K562 (cell line): ENCODE measurements around the gene NT5DC4. TPM values are rescaled to one million over a fixed set of nuclear protein-coding genes. Genes with fewer than 3 reads are reported as not detected.

Experiments used
- BCLAF1 ChIP-seq, 2 experiments: fragments of 450-650 bp in 1 of 2; IDR thresholded peaks; 2 replicates each; pipeline ENCODE4 v1.6.1; 2011 to 2017; ENCODE audit warnings: low read depth in 2 of 2, antibody characterized with exemption in 1 of 2, borderline replicate concordance in 1 of 2, low read length in 1 of 2, mild to moderate bottlenecking in 1 of 2, mixed read lengths in 1 of 2; ENCODE audit not compliant: control insufficient read depth in 1 of 2
- BRD9 ChIP-seq: fragments of 450-650 bp; IDR thresholded peaks from 2 replicates; pipeline ENCODE4 v1.6.1; 2018; ENCODE audit warnings: low read depth; ENCODE audit not compliant: partially characterized antibody
- CHCHD3 ChIP-seq: fragments of 250-450 bp; sonication (Bioruptor Pico); IDR thresholded peaks from 2 replicates; pipeline ENCODE4 v2.1.2; 2022; ENCODE audit warnings: mild to moderate bottlenecking
- CREBBP ChIP-seq: IDR thresholded peaks from one replicate; pipeline ENCODE4 v1.6.1; 2012; ENCODE audit warnings: low read depth, mild to moderate bottlenecking, control low read depth, inconsistent platforms, low read length
- CTBP1 ChIP-seq: fragments of 450-650 bp; IDR thresholded peaks from 2 replicates; pipeline ENCODE4 v1.6.1; 2016; ENCODE audit warnings: borderline replicate concordance
- DMBX1 ChIP-seq: fragments of 250-450 bp; sonication (Bioruptor Pico); IDR thresholded peaks from 2 replicates; pipeline ENCODE4 v1.8.0; 2022; ENCODE audit warnings: inconsistent platforms, mild to moderate bottlenecking, moderate library complexity, borderline replicate concordance
- DNMT1 ChIP-seq: fragments of 450-650 bp; IDR thresholded peaks from 2 replicates; pipeline ENCODE4 v1.6.1; 2016; ENCODE audit warnings: antibody characterized with exemption, mild to moderate bottlenecking
- ELF4 ChIP-seq: fragments of 450-650 bp; formaldehyde crosslinking; IDR thresholded peaks from 2 replicates; pipeline ENCODE4 v1.4.0; 2022; ENCODE audit warnings: missing genetic modification characterization
- GTF2E2 ChIP-seq: fragments of 200-800 bp; sonication (Bioruptor generic); IDR thresholded peaks from 2 replicates; pipeline ENCODE4 v1.6.1; 2016; ENCODE audit warnings: missing genetic modification characterization, missing compliant biosample characterization
- HMG20A ChIP-seq: fragments of 450-650 bp; formaldehyde crosslinking; conservative IDR thresholded peaks from 2 replicates; pipeline ENCODE4 v1.4.0; 2020; ENCODE audit warnings: mild to moderate bottlenecking, mixed read lengths
- KLF10 ChIP-seq: fragments of 250-450 bp; sonication (Bioruptor Pico); IDR thresholded peaks from 2 replicates; pipeline ENCODE4 v1.6.1; 2021; ENCODE audit warnings: matching md5 sums
- LARP7 ChIP-seq: fragments of 450-650 bp; IDR thresholded peaks from 2 replicates; pipeline ENCODE4 v1.6.1; 2016
- MEF2A ChIP-seq: IDR thresholded peaks from 2 replicates; pipeline ENCODE4 v1.6.1; 2011; ENCODE audit warnings: low read depth, mild to moderate bottlenecking, low read length, moderate library complexity; ENCODE audit not compliant: control insufficient read depth
- NCOA1 ChIP-seq: fragments of 450-650 bp; IDR thresholded peaks from 2 replicates; pipeline ENCODE4 v1.6.1; 2016; ENCODE audit warnings: low read depth
- PHF8 ChIP-seq: fragments of 200-600 bp; sonication (generic); IDR thresholded peaks from 2 replicates; pipeline ENCODE4 v1.6.1; 2012; ENCODE audit warnings: mixed run types, mild to moderate bottlenecking, inconsistent platforms, low read length, moderate library complexity, borderline replicate concordance
- RBM25 ChIP-seq: fragments of 200-400 bp; formaldehyde crosslinking; IDR thresholded peaks from 2 replicates; pipeline ENCODE4 v1.6.1; 2018; ENCODE audit warnings: low read length, low read depth, moderate library complexity; ENCODE audit not compliant: severe bottlenecking
- RBM34 ChIP-seq: fragments of 200-400 bp; formaldehyde crosslinking; IDR thresholded peaks from 2 replicates; pipeline ENCODE4 v1.6.1; 2018; ENCODE audit warnings: low read length, borderline replicate concordance; ENCODE audit not compliant: insufficient read depth
- SAFB ChIP-seq: fragments of 200-400 bp; formaldehyde crosslinking; IDR thresholded peaks from 2 replicates; pipeline ENCODE4 v1.6.1; 2017; ENCODE audit warnings: low read depth, low read length, borderline replicate concordance
- SLC30A9 ChIP-seq: fragments of 250-450 bp; sonication (Bioruptor Pico); IDR thresholded peaks from 2 replicates; pipeline ENCODE4 v1.8.0; 2022; ENCODE audit warnings: mild to moderate bottlenecking, moderate library complexity
- SNAPC5 ChIP-seq: fragments of 250-450 bp; sonication (Bioruptor Pico); IDR thresholded peaks from 2 replicates; pipeline ENCODE4 v1.8.0; 2021; ENCODE audit warnings: moderate library complexity, mild to moderate bottlenecking, inconsistent platforms
- ZKSCAN3 ChIP-seq: fragments of 250-450 bp; sonication (Bioruptor Pico); IDR thresholded peaks from 2 replicates; pipeline ENCODE4 v1.4.0; 2020
- ZNF165 ChIP-seq: fragments of 250-450 bp; sonication (Bioruptor Pico); IDR thresholded peaks from 2 replicates; pipeline ENCODE4 v1.4.0; 2020; ENCODE audit warnings: borderline replicate concordance
- ZNF197 ChIP-seq: fragments of 200-800 bp; sonication (Bioruptor generic); IDR thresholded peaks from 2 replicates; pipeline ENCODE4 v1.6.1; 2016; ENCODE audit warnings: low read depth, missing genetic modification characterization, missing compliant biosample characterization
- ZNF274 ChIP-seq: IDR thresholded peaks from 2 replicates; pipeline ENCODE4 v1.6.1; 2011; ENCODE audit warnings: low read depth, mild to moderate bottlenecking, low read length, moderate library complexity, borderline replicate concordance
- ZNF3 ChIP-seq: fragments of 250-450 bp; sonication (Bioruptor Pico); IDR thresholded peaks from 2 replicates; pipeline ENCODE4 v1.5.0; 2021; ENCODE audit warnings: mild to moderate bottlenecking, moderate library complexity
- ZNF696 ChIP-seq: fragments of 250-450 bp; sonication (Bioruptor Pico); conservative IDR thresholded peaks from 2 replicates; pipeline ENCODE4 v1.4.0; 2020; ENCODE audit warnings: mild to moderate bottlenecking, moderate library complexity
- polyA plus RNA-seq, 8 experiments: library from polyadenylated mRNA; depleted of rRNA in 4 of 8; stranded (reverse) in 5 of 8; unstranded in 3 of 8; fragments of >200 nt; fragmentation: Nextera tagmentation in 2 of 8; fragmentation: Illumina TruSeq in 1 of 8; extraction: Ambion mirVana in 2 of 8; extraction: Trizol in 1 of 8; gene quantifications; 2 replicates each; pipeline versions ENCODE4 v1.2.1 to v1.2.3, GENCODE V29; 2011 to 2014; ENCODE audit warnings: inconsistent platforms in 1 of 8, missing spikeins in 1 of 8
- total RNA-seq, 7 experiments: library from RNA; depleted of rRNA in 6 of 7; stranded (reverse); fragments of >200 nt in 6 of 7; fragmentation: Illumina TruSeq in 2 of 7; extraction: Trizol in 2 of 7; gene quantifications; 2 replicates each; pipeline versions ENCODE4 v1.2.1 to v1.2.3, GENCODE V29; 2011 to 2021; ENCODE audit warnings: low replicate concordance in 1 of 7

The NT5DC4 gene
- total and polyA plus RNA-seq, 9 of the 15 experiments (the other 6 are each of a cell fraction or from before 2014, with no cell fraction given): 0.44 to 6.9 (median 2.5) TPM

DNA sequence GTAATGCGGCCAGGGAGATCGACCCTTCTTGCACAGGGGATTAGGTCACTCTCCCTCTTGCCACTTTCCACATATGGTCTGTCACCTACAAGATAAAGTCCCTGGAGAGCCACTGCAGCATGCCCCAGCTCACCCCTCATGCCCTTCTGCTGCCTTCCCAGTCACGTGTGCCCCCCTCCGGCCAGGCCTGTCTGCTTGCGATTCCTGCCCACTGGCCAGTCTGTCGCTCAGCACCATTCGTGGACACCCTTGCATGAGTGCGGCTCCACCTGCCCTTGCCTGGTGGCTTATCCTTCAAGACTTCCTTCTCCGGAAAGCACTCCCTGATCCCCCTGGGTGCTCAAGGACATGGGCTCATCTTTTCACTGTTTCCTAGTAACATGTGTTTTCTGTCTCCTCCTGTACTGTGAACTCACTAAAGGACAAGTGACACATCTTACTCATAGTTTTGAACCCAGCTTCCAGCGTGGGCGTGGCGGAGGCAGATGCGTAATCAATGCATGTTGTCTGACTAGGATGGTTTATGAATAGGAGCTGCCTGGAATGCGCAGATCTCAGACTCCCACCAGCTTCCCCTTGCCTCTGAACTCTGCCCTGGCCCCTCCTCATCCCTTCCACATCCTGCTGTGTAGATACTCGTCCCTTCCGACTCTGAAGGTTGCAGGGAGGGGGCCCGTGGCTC, 7.8 kb upstream of the NT5DC4 start (continued):
- TF ChIP-seq BCLAF1 (IDR thresholded peaks at IDR 0.05; ENCODE audit: borderline replicate concordance in 1 of 2, control insufficient read depth in 1 of 2, low read depth in 2 of 2, low read length in 1 of 2) (no peak), DNMT1 (no peak), ZKSCAN3 (no peak), MEF2A (no peak), BRD9 (no peak), RBM34 (no peak), HMG20A (no peak), ZNF197 (CRISPR knock-in tag) (no peak), RBM25 (no peak), PHF8 (no peak), LARP7 (no peak), ZNF165 (CRISPR knock-in tag) (no peak), SNAPC5 (CRISPR knock-in tag) (no peak), SAFB (no peak), ZNF274 (no peak), DMBX1 (CRISPR knock-in tag) (no peak), CTBP1 (peak; percentile 82), CHCHD3 (CRISPR knock-in tag) (no peak), SLC30A9 (CRISPR knock-in tag) (no peak), ZNF696 (CRISPR knock-in tag) (no peak), ZNF3 (CRISPR knock-in tag) (no peak), CREBBP (no peak), ELF4 (CRISPR knock-in tag) (no peak), NCOA1 (no peak), KLF10 (CRISPR knock-in tag) (no peak), GTF2E2 (tag) (no peak)
